ENCODE measurements around the gene GRIK3. TPM values are rescaled to one million over a fixed set of nuclear protein-coding genes. Genes with fewer than 3 reads are reported as not detected.

GRIK3 gene
- total RNA-seq, 2 donors from 2014 or later, result 0.20 to 1.2 TPM

DNA sequence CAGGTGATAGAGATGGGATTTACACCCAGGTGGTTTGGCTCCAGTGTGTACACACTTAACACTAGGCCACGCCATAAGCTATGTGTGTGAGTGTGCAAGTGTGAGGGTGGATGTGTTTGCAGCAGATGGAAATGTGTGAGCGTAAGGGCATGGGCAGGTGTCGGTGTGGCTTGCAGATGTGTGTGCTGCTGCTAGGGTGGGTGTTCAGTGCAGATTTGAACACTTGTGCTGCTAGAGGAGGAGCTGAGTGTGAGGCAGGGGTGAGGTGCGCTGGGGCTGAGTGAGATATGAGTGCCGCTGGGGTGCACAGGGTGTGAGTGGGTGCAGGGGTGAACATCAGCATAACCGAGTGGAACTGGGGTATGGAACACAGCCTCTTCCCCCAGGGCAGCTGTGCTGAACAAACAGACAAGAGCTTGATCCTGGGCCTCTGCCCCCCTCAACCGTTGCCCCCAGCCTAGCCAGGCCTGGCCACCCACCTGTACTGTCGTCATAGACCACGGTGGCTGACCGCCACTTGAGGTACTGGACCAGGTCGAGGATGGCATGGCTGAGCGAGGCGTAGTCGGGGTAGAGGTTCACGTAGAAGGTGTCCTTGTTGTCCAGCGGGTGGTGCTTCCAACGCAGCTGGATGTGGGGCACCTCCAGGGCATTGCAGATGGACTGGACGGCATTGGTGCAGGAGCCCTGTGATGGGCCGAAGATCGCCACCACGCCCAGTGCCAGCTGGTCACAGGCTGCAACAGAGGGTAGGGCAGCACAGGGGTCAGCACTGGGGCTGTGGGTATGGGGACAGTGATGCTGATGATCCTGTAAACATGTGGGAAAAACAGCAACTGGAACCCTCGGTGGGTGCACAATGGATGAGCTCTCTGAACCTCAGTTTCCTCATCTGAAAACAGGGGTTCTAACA is 153.9 kb downstream of the GRIK3 start:
- TF ChIP-seq, protein P1, sequence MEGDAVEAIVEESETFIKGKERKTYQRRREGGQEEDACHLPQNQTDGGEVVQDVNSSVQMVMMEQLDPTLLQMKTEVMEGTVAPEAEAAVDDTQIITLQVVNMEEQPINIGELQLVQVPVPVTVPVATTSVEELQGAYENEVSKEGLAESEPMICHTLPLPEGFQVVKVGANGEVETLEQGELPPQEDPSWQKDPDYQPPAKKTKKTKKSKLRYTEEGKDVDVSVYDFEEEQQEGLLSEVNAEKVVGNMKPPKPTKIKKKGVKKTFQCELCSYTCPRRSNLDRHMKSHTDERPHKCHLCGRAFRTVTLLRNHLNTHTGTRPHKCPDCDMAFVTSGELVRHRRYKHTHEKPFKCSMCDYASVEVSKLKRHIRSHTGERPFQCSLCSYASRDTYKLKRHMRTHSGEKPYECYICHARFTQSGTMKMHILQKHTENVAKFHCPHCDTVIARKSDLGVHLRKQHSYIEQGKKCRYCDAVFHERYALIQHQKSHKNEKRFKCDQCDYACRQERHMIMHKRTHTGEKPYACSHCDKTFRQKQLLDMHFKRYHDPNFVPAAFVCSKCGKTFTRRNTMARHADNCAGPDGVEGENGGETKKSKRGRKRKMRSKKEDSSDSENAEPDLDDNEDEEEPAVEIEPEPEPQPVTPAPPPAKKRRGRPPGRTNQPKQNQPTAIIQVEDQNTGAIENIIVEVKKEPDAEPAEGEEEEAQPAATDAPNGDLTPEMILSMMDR (IDR thresholded peaks at IDR 0.05), result no peak
- no peaks in the 10 kb centered on the region for H3K9me3 ChIP-seq
- peak; percentile 5 for DNase-seq
- intact Hi-C loops (cut with DNase I), result no loop called here
- no peak overlapping the region for H3K27ac ChIP-seq
- H3K36me3 ChIP-seq, result no peaks in the 10 kb centered on the region
- H3K9ac ChIP-seq (ENCODE audit: low read depth in 2 of 2, low read length in 2 of 2), result no peak overlapping the region
- H3K4me1 ChIP-seq, result no peaks in the 10 kb centered on the region
- no peaks in the 10 kb centered on the region for H3K27me3 ChIP-seq
- no peak overlapping the region for H3K4me3 ChIP-seq

DNA sequence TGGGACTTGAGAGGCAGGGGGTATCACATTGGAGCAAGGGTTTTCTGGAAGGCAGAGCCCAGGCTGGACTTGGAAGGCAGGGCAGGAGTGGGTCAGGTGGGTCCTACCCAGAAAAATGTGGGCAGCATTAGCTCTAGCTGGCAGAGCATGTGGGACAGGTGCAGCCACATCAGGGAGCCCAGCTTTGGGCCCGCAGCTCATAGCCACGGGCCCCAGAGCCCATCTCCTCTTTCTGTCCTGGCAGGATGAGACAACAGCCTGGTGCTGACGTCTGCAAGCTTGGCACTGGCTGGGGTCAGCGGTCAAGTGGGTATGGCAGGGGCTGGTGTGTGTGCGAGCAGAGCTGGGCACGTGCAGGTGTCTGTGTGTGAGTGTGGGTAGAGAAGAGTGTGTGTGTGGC is 154.7 kb downstream of the GRIK3 start:
- TF ChIP-seq, protein P1 (IDR thresholded peaks at IDR 0.05), result no peak
- Histone ChIP-seq H3K9me3 (no peaks in the 10 kb centered on the region), H3K4me3 (no peak overlapping the region), H3K9ac (ENCODE audit: low read depth in 2 of 2, low read length in 2 of 2) (no peak overlapping the region), H3K27ac (no peak overlapping the region), H3K36me3 (no peaks in the 10 kb centered on the region), H3K4me1 (no peaks in the 10 kb centered on the region), H3K27me3 (no peaks in the 10 kb centered on the region)
- DNase-seq, result peak; percentile 8
- intact Hi-C loops (cut with DNase I), result no loop called here

DNA sequence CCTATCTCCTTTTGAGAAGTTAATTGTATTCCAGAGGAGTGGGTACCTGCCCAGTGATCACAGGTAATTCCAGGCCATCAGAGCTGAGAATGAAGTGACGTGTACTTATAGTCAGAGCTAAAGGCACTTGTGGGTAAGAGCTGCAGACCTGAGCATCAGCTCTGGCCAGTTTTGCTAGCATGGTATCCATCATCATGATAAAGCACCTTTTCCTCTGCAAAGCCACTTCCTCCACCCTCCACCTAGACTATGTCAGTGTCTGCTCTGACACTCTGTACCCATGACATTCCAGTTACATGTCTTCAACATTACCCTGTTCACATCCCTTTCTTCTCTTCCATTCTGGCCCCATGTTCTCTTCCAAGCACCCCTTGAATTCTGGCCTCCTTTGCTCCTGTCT is 157.3 kb downstream of the GRIK3 start:
- H3K27ac ChIP-seq, result no peak overlapping the region
- intact Hi-C loops (cut with DNase I), result no loop called here
- peak; percentile 1 for DNase-seq
- H3K9me3 ChIP-seq, result no peaks in the 10 kb centered on the region
- H3K4me3 ChIP-seq, result no peak overlapping the region
- H3K9ac ChIP-seq (ENCODE audit: low read depth in 2 of 2, low read length in 2 of 2), result no peak overlapping the region
- TF ChIP-seq, protein P1 (IDR thresholded peaks at IDR 0.05), result no peak
- H3K36me3 ChIP-seq, result no peaks in the 10 kb centered on the region
- no peaks in the 10 kb centered on the region for H3K27me3 ChIP-seq
- no peaks in the 10 kb centered on the region for H3K4me1 ChIP-seq

DNA sequence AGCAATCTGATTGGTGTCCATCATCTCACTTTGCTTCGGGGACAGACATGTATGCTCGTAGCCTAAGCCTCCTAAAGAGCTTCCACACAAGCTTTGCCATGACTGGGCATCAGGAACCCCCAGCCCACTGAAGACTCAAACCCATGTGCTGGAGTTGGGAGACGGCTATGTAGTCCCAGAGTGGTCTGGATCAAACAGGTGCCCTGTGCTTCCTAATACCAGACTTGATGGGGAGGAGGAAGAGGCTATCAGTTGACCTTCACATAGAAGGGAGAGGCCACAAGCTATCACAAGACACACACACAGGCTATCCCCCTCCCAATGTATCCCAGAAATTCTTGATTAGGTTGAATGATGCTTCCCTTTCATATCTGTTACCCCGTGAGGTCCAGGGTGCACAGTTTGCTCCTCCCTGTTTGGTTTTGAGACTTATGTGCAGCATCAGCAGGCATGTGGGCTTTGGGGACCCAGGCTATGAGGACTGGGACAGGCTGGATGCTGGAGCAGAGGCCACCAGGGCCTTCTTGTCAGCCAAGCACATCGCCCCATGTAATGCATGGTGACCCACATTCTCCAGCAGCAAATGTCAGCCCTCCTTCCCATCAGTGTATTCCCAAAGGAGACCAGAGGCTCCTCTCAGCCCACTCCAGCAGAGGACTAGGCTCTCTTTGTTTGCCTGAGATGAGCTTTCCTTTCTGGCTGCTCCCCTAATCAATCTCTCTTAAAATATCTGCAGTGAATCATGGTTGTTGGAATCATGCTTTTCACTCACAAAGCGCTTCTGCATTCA is 159.8 kb downstream of the GRIK3 start:
- Histone ChIP-seq H3K4me3 (no peak overlapping the region), H3K9me3 (no peaks in the 10 kb centered on the region), H3K4me1 (no peaks in the 10 kb centered on the region), H3K27ac (no peak overlapping the region), H3K27me3 (no peaks in the 10 kb centered on the region), H3K36me3 (no peaks in the 10 kb centered on the region), H3K9ac (ENCODE audit: low read depth in 2 of 2, low read length in 2 of 2) (no peak overlapping the region)
- TF ChIP-seq, protein P1 (IDR thresholded peaks at IDR 0.05), result no peak
- DNase-seq, result no peak
- intact Hi-C loops (cut with DNase I), result no loop called here

DNA sequence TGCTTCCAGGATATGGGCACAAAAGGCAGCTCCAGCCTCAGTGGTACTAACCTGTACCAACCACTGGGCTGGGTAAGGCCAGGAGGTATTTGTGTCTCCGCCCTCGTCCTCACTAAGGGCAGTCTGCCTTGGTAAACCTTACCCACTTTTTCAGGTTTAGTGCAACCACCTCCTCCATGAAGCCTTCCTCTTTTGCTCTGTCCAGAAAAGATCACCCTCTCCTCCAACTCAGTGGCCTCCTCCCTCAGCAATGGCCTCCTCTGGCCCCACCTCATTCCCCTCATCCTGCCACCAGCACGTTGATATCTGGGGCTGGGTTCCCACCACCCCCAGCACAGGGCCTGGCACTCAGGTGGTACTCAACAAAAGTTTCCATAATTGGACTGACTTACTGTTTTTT is 161.5 kb downstream of the GRIK3 start:
- intact Hi-C loops (cut with DNase I), result no loop called here
- TF ChIP-seq, protein P1 (IDR thresholded peaks at IDR 0.05), result no peak
- H3K4me3 ChIP-seq, result no peak overlapping the region
- H3K9ac ChIP-seq (ENCODE audit: low read depth in 2 of 2, low read length in 2 of 2), result no peak overlapping the region
- no peak overlapping the region for H3K27ac ChIP-seq
- no peaks in the 10 kb centered on the region for H3K4me1 ChIP-seq
- no peak for DNase-seq
- H3K27me3 ChIP-seq, result no peaks in the 10 kb centered on the region
- no peaks in the 10 kb centered on the region for H3K36me3 ChIP-seq
- no peaks in the 10 kb centered on the region for H3K9me3 ChIP-seq

Data from colonic mucosa (tissue), 4 donors.